GM12864 (cell line): ENCODE measurements around the gene BLMH.
A peak's percentile ranks its signal among the peaks of the same experiment; 100 is the strongest.

Source experiments
- DNase-seq: peaks from one replicate; pipeline ENCODE4 v3.0.0-alpha.2; 2011; ENCODE audit warnings: low read depth
- H3K4me3 ChIP-seq: 2 replicates; pipeline ENCODE4 v1.5.1; 2011; ENCODE audit warnings: mild to moderate bottlenecking, low read depth, low read length, control low read depth
- CTCF ChIP-seq: IDR thresholded peaks from 2 replicates; pipeline ENCODE4 v1.5.1; 2011; ENCODE audit warnings: low read depth, mild to moderate bottlenecking, moderate library complexity, low read length, control low read depth, inconsistent platforms; ENCODE audit errors: missing control alignments

BLMH gene

GRCh38 chr17:30292286-30292858, 628 bp upstream of the BLMH start:
- no peak for TF ChIP-seq CTCF
- DNase-seq, result no peak
- peak overlapping the region; percentile 88 for H3K4me3 ChIP-seq

- no peak for TF ChIP-seq CTCF
- H3K4me3 ChIP-seq, result peak overlapping the region; percentile 88
- no peak for DNase-seq
Observed at GRCh38 chr17:30290696-30291542, 825 bp downstream of the BLMH start.

- no peak overlapping the region for H3K4me3 ChIP-seq
- TF ChIP-seq CTCF, result no peak
- DNase-seq, result no peak
Observed at GRCh38 chr17:30290077-30290476, 1.7 kb downstream of the BLMH start.

- no peak overlapping the region for H3K4me3 ChIP-seq
- TF ChIP-seq CTCF, result no peak
- no peak for DNase-seq
Observed at GRCh38 chr17:30279156-30279555, 12.6 kb downstream of the BLMH start.

- TF ChIP-seq CTCF, result peak; percentile 29
- H3K4me3 ChIP-seq, result no peak overlapping the region
- no peak for DNase-seq
Observed at GRCh38 chr17:30278032-30278431, 13.7 kb downstream of the BLMH start.

- TF ChIP-seq CTCF, result no peak
- no peak overlapping the region for H3K4me3 ChIP-seq
- DNase-seq, result no peak
Observed at GRCh38 chr17:30275911-30276310, 15.8 kb downstream of the BLMH start.

- no peak for TF ChIP-seq CTCF
- no peak for DNase-seq
- no peak overlapping the region for H3K4me3 ChIP-seq
Observed at GRCh38 chr17:30274887-30275286, 16.9 kb downstream of the BLMH start.
